OCI-M1 (cell line): ENCODE data around the gene GNAQ.
"Not testable (repeated sequence)": the region's sequence is repeated elsewhere in the genome, so short reads cannot be mapped to it uniquely, and the experiment has no call there.

Source experiments
- DNase-seq: peaks from one replicate; lab custom pipeline; 2025; lab: John Stamatoyannopoulos, UW

The GNAQ gene

GRCh38 chr9:78031444-78031892 lies at the start of gene GNAQ:
Gene GNAQ, minus strand, starts transcription at chr9:78031811. Its CDS starts 576 bp downstream, at chr9:78031235.
- no peak for DNase-seq

- DNase-seq = peak; percentile 71
Observed at GRCh38 chr9:78074385-78075291, 43.0 kb upstream of the GNAQ start.

- DNase-seq = no peak
Observed at GRCh38 chr9:78073722-78074121, 42.1 kb upstream of the GNAQ start.

GRCh38 chr9:78072586-78073199 lies 41.1 kb upstream of the GNAQ start:
- no peak for DNase-seq

- no peak for DNase-seq
Observed at GRCh38 chr9:78070521-78070920, 38.9 kb upstream of the GNAQ start.

GRCh38 chr9:78064075-78064474 lies 32.5 kb upstream of the GNAQ start:
- no peak for DNase-seq

GRCh38 chr9:78062710-78063109 lies 31.1 kb upstream of the GNAQ start:
- DNase-seq = no peak

- not testable (repeated sequence) for DNase-seq
Observed at GRCh38 chr9:78054218-78054617, 22.6 kb upstream of the GNAQ start.

GRCh38 chr9:78053627-78054026 lies 22.0 kb upstream of the GNAQ start:
- peak; percentile 5 for DNase-seq

GRCh38 chr9:78050421-78050820 lies 18.8 kb upstream of the GNAQ start:
- DNase-seq = no peak

- no peak for DNase-seq
Observed at GRCh38 chr9:78049484-78049883, 17.9 kb upstream of the GNAQ start.

GRCh38 chr9:78047106-78047505 lies 15.5 kb upstream of the GNAQ start:
- no peak for DNase-seq

- DNase-seq = peak; percentile 4
Observed at GRCh38 chr9:78046112-78046511, 14.5 kb upstream of the GNAQ start.

- no peak for DNase-seq
Observed at GRCh38 chr9:78044886-78045285, 13.3 kb upstream of the GNAQ start.

- no peak for DNase-seq
Observed at GRCh38 chr9:78044189-78044588, 12.6 kb upstream of the GNAQ start.

- no peak for DNase-seq
Observed at GRCh38 chr9:78041971-78042370, 10.4 kb upstream of the GNAQ start.

- DNase-seq = no peak
Observed at GRCh38 chr9:78040726-78041125, 9.1 kb upstream of the GNAQ start.

GRCh38 chr9:78038620-78039300 lies 7.1 kb upstream of the GNAQ start:
- peak; percentile 59 for DNase-seq

GRCh38 chr9:78035383-78035993 lies 3.9 kb upstream of the GNAQ start:
- DNase-seq = peak; percentile 92

- no peak for DNase-seq
Observed at GRCh38 chr9:78033870-78034269, 2.3 kb upstream of the GNAQ start.

GRCh38 chr9:78032730-78033457 lies 1.3 kb upstream of the GNAQ start:
- DNase-seq = peak; percentile 61
